Activated CD4-positive, alpha-beta memory T cell treated with anti-CD3 and anti-CD28 coated beads, Interleukin-2, amount 10 ng/mL, durations not matched to agents 7 days and 5 days (primary cell): Measurements from ENCODE around the gene DNAAF5. TPM values are rescaled to one million over a fixed set of nuclear protein-coding genes. Genes with fewer than 3 reads are reported as not detected.
A peak's percentile ranks its signal among the peaks of the same experiment; 100 is the strongest.
"Not testable (repeated sequence)": the region's sequence is repeated elsewhere in the genome, so short reads cannot be mapped to it uniquely, and the experiment has no call there.

ENCODE experiments used
- CTCF ChIA-PET: fragments of 350-600 bp; sonication (Branson Sonifier 250); formaldehyde crosslinking; loops from one replicate; lab custom pipeline; 2021; ENCODE audit warnings: antibody characterized with exemption, inconsistent platforms; lab: Charles Lee
- POLR2A ChIA-PET: fragments of 350-600 bp; sonication (Branson Sonifier 250); formaldehyde crosslinking; loops from one replicate; lab custom pipeline; 2021; ENCODE audit warnings: antibody characterized with exemption; lab: Charles Lee
- DNase-seq: peaks from one replicate; pipeline ENCODE4 v3.0.0-alpha.2; 2020
- H3K27ac Mint-ChIP-seq: one replicate; pipeline ENCODE4 v1.8.0; 2021; ENCODE audit warnings: mild to moderate bottlenecking, mixed read lengths
- H3K27me3 Mint-ChIP-seq: one replicate; pipeline ENCODE4 v1.8.0; 2021; ENCODE audit warnings: mixed read lengths
- H3K36me3 Mint-ChIP-seq: one replicate; pipeline ENCODE4 v1.8.0; 2021; ENCODE audit warnings: low read depth, mixed read lengths
- H3K4me1 Mint-ChIP-seq: one replicate; pipeline ENCODE4 v1.8.0; 2021; ENCODE audit warnings: mixed read lengths
- H3K4me3 Mint-ChIP-seq: one replicate; pipeline ENCODE4 v1.8.0; 2021; ENCODE audit warnings: mild to moderate bottlenecking, mixed read lengths
- H3K9me3 Mint-ChIP-seq: one replicate; pipeline ENCODE4 v1.8.0; 2021; ENCODE audit warnings: mixed read lengths
- total RNA-seq, 2 experiments: library from RNA; stranded (reverse); gene quantifications; one replicate each; pipeline ENCODE4 v1.2.3, GENCODE V29; 2021

DNAAF5 gene
- total RNA-seq, 2 experiments from 2014 or later: 16.8 to 19.7 TPM

DNA sequence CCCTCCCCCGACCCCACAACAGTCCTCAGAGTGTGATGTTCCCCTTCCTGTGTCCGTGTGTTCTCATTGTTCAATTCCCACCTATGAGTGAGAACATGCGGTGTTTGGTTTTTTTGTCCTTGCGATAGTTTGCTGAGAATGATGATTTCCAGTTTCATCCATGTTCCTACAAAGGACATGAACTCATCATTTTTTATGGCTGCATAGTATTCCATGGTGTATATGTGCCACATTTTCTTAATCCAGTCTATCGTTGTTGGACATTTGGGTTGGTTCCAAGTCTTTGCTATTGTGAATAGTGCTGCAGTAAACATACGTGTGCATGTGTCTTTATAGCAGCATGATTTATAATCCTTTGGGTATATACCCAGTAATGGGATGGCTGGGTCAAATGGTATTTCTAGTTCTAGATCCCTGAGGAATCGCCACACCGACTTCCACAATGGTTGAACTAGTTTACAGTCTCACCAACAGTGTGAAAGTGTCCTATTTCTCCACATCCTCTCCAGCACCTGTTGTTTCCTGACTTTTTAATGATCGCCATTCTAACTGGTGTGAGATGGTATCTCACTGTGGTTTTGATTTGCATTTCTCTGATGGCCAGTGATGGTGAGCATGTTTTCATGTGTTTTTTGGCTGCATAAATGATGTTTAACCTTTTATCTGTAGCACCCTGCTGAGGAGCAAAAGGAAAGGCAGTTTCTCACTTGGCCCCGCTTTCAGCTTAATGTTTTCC is 70.1 kb downstream of the DNAAF5 start:
- H3K36me3 Mint-ChIP-seq, H3K27me3 Mint-ChIP-seq, H3K4me3 Mint-ChIP-seq, H3K4me1 Mint-ChIP-seq, DNase-seq, H3K9me3 Mint-ChIP-seq, CTCF ChIA-PET, H3K27ac Mint-ChIP-seq, POLR2A ChIA-PET: not testable (repeated sequence)

DNA sequence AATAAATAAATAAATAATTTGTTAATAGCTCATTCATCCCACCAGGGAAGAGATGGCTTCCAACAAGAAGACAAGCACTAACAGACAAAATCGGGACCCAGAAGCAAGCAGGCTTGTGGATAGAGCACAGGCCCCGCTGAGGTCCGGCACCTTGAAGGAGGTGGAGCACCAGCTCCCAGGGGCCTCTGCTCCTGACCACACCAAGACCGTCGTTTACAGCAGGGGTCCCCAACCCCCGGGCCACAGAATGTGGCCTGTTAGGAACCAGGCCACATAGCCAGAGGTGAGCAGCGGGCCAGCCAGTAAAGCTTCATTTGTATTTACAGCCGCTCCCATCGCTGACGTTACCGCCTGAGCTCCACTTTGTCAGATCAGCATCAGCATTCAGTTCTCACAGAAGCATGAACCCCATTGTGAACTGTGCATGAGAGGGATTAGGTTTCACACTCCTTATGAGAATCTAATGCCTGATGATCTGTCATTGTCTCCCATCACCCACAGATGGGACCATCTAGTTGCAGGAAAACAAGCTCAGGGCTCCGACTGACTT is 72.5 kb downstream of the DNAAF5 start:
- ChIA-PET POLR2A (interaction anchor here (1.2 kb wide), 1 partner anchor 14 kb away, joined by 3 read pairs; no protein-coding TSS in a partner anchor), CTCF (interaction anchor here (1.3 kb wide), 1 partner anchor 9 kb away, joined by 8 read pairs; no protein-coding TSS in a partner anchor)
- peaks cover 3% of the 10 kb centered on the region for H3K27me3 Mint-ChIP-seq
- H3K9me3 Mint-ChIP-seq: no peaks in the 10 kb centered on the region
- H3K4me1 Mint-ChIP-seq: no peaks in the 10 kb centered on the region
- H3K36me3 Mint-ChIP-seq: no peaks in the 10 kb centered on the region
- no peak overlapping the region for H3K27ac Mint-ChIP-seq
- no peak overlapping the region for H3K4me3 Mint-ChIP-seq
- no peak for DNase-seq

DNA sequence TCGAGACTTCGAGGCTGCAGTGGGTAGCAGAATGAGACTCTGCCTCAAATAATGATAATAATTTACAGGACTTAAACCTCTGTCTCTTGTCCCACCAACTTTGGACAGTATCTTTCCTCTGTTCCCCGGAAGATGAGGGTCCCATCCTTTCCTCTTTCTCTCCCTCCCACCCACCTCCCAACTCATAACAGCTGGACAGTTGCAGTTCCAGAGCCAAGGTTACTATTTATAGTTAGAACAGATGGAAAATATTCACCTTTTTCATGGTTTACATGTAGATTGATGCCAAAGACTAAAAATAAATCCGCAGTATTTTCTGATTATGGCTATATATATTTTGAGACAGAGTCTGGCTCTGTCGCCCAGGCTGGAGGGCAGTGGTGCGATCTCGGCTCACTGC is 74.2 kb downstream of the DNAAF5 start:
- peaks cover 2% of the 10 kb centered on the region for H3K9me3 Mint-ChIP-seq
- H3K4me3 Mint-ChIP-seq: no peak overlapping the region
- ChIA-PET POLR2A (no interaction called here), CTCF (interaction anchor here (0.9 kb wide), 1 partner anchor 479 kb away, joined by 3 read pairs; no protein-coding TSS in a partner anchor)
- no peak overlapping the region for H3K27ac Mint-ChIP-seq
- peaks cover 4% of the 10 kb centered on the region for H3K27me3 Mint-ChIP-seq
- no peaks in the 10 kb centered on the region for H3K36me3 Mint-ChIP-seq
- H3K4me1 Mint-ChIP-seq: no peaks in the 10 kb centered on the region
- no peak for DNase-seq

DNA sequence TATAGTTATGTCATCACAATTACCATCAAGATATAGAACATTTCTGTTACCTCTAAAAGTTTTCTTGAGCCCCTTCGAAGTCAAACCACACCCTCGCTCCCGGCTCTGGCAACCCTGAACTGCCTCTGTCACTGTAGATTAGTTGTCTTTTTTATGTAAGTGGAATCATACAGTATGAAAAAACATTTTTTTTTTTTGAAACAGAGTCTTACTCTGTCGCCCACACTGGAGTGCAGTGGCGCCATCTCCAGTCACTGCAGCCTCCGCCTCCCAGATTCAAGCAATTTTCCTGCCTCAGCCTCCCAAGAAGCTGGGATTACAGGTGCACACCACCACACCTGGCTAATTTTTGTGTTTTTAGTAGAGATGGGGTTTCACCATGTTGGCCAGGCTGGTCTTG is 74.9 kb downstream of the DNAAF5 start:
- DNase-seq, H3K4me3 Mint-ChIP-seq, H3K27ac Mint-ChIP-seq, H3K36me3 Mint-ChIP-seq, CTCF ChIA-PET, POLR2A ChIA-PET, H3K4me1 Mint-ChIP-seq, H3K27me3 Mint-ChIP-seq, H3K9me3 Mint-ChIP-seq: not testable (repeated sequence)

DNA sequence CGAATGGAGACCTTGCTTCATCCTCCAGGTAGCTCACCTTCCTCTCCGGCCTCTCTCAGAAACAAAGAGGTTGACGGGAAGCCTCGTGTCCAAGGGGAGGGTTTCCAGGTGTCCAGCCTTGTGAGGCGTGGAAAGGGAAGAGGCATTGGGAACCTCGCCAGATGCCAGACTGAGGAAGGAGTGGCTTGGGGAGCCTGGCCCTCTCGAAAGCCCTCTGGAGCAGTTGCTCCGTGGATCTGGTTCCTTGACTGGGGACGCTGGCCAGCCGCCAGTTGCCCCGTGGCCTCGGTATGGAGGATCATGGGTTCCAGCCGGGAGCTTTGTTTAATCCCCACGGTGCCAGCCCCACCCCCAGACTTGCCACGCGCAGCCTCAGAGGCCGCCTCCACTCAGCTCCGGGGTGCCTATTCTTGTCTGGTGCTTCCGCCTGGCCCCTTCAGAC is 75.5 kb downstream of the DNAAF5 start:
- peaks cover 4% of the 10 kb centered on the region for H3K27me3 Mint-ChIP-seq
- no peaks in the 10 kb centered on the region for H3K4me1 Mint-ChIP-seq
- peaks cover 2% of the 10 kb centered on the region for H3K9me3 Mint-ChIP-seq
- ChIA-PET POLR2A (no interaction called here), CTCF (no interaction called here)
- no peaks in the 10 kb centered on the region for H3K36me3 Mint-ChIP-seq
- H3K4me3 Mint-ChIP-seq: no peak overlapping the region
- no peak for DNase-seq
- H3K27ac Mint-ChIP-seq: no peak overlapping the region

DNA sequence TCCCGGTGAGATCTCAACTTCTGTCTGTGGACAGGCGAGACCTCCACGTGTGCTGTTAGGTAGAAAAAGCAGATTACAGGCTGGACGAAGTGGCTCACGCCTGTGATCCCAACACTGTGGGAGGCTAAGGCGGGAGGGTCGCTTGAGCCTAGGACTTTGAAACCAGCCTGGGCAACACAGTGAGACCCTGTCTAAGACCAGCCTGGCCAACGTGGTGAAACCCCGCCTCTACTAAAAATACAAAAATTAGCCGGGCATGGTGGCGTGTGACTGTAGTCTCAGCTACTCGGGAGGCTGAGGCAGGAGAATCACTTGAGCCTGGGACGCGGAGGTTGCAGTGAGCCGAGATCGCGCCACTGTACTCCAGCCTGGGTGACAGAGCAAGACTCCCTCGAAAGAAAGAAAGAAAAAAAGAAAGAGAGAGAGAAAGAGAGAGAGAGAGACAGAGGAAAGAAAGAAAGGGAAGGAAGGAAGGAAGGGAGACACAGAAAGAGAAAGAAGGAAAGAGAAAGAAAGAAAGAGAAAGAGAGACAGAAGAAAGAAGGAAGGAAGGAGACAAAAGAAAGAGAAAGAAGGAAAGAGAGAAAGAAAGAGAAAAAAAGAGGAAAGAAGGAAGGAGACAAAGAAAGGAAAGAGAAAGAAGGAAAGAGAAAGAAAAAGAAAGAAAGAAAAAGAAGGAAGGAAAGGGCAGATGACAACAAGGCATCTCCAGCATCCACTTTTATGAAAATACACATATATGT is 76.2 kb downstream of the DNAAF5 start:
- no peak overlapping the region for H3K4me3 Mint-ChIP-seq
- ChIA-PET POLR2A (no interaction called here), CTCF (no interaction called here)
- DNase-seq: no peak
- no peaks in the 10 kb centered on the region for H3K36me3 Mint-ChIP-seq
- H3K27ac Mint-ChIP-seq: no peak overlapping the region
- no peaks in the 10 kb centered on the region for H3K4me1 Mint-ChIP-seq
- peaks cover 4% of the 10 kb centered on the region for H3K27me3 Mint-ChIP-seq
- peaks cover 3% of the 10 kb centered on the region for H3K9me3 Mint-ChIP-seq

DNA sequence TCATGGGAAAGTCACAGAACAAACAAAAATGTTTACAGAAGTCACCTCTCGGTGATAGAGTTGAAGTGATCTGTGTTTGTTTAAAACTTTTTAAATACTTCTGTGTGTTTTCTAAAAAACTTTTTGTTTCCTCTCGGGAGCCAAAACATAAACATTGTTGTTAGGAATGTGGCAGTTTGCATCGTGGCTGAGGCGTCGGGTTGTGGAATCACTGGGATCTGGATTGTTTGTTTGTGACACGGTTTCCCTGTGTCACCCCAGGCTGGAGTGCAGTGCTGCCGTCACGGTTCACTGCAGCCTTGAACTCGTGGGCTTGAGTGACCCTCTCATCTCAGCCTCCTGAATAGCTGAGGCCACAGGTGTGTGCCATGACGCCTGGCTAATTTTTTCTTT is 76.7 kb downstream of the DNAAF5 start:
- Mint-ChIP-seq H3K9me3 (peaks cover 5% of the 10 kb centered on the region), H3K27ac (no peak overlapping the region), H3K36me3 (no peaks in the 10 kb centered on the region), H3K4me1 (no peaks in the 10 kb centered on the region), H3K27me3 (peaks cover 7% of the 10 kb centered on the region), H3K4me3 (no peak overlapping the region)
- ChIA-PET CTCF (no interaction called here), POLR2A (no interaction called here)
- no peak for DNase-seq

DNA sequence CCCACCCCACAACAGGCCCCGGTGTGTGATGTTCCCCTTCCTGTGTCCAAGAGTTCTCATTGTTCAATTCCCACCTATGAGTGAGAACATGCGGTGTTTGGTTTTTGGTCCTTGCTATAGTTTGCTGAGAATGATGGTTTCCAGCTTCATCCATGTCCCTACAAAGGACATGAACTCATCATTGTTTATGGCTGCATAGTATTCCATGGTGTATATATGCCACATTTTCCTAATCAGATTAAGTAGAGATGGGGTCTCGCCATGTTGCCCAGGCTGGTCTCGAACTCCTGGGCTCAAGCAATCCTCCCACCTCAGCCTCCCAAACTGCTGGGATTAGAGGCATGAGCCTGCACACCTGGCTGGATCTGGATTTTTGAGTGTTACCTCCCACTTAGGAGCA is 77.3 kb downstream of the DNAAF5 start:
- H3K27me3 Mint-ChIP-seq, DNase-seq, H3K4me3 Mint-ChIP-seq, POLR2A ChIA-PET, H3K36me3 Mint-ChIP-seq, H3K4me1 Mint-ChIP-seq, H3K9me3 Mint-ChIP-seq, CTCF ChIA-PET, H3K27ac Mint-ChIP-seq: not testable (repeated sequence)

DNA sequence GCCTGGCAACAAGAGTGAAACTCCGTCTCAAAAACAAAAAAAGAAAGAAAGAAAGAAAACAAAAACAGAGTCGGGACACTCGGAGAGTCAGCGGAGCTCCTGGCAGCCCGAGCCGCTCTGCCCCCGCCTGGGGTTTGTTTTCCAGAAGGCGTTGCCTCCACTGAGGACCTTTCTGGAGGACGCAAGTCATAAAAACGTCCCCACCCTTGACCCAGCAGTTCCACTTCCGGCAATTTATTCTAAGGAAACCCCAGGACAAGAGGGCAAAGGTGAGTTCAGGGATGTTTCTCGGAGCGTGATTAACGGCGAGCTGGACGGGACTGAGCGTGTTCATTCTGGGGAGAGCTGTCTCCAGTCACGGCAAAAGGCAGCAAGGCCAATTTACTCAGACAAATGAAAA is 78.8 kb downstream of the DNAAF5 start:
- Mint-ChIP-seq H3K27me3 (peaks cover 16% of the 10 kb centered on the region), H3K4me1 (no peaks in the 10 kb centered on the region), H3K4me3 (no peak overlapping the region), H3K9me3 (peaks cover 5% of the 10 kb centered on the region), H3K36me3 (no peaks in the 10 kb centered on the region), H3K27ac (no peak overlapping the region)
- ChIA-PET CTCF (interaction anchor here (0.7 kb wide), 1 partner anchor 11 kb away, joined by 3 read pairs; no protein-coding TSS in a partner anchor), POLR2A (no interaction called here)
- no peak for DNase-seq

DNA sequence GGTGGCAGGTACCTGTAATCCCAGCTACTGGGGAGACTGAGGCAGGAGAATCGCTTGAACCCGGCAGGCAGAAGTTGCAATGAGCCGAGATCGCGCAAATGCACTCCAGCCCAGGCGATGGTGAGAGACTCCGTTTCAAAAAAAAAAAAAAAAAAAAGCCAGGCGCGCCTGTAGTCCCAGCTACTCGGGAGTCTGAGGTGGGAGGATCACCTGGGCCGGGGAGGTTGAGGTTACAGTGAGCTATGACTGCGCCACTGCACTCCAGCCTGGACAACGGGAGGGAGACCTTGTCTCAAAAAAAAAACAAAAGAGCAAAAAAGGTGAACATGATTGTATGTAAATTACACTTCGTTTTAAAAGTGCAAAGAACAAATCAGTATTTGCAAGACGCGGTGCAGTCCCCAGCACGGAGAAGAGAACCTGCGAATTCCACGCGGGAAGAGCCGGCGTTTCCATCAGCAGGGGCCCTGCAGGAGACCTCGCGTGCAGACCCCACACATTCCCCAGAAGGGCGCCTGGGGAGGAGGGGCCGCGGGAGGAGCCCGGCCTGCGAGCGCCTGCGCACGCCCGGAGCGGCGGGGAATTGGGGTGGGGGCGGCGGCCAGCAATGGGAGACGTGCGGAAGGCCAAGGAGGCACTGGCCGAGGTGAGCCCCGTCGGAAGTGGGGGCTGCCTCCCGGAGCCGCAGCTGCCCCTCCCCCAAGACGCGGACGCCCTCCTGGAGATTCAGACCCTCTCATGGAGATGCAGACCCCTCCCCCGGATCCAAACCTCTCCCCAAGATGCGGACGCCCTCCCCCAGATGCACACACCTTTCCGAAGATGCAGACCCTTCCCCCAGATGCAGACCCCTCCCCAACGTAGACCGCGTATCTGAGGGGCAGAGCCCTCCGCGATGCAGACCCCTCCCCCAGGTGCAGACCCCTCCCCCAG is 89.1 kb downstream of the DNAAF5 start:
- POLR2A ChIA-PET: interaction anchor here (0.9 to 2.8 kb wide), 7 partner anchors 11 to 108 kb away, joined by 3 to 41 read pairs (median 8); partner anchors contain the start of genes GET4 and SUN1
- Mint-ChIP-seq H3K9me3 (no peaks in the 10 kb centered on the region), H3K4me3 (peak overlapping the region; percentile 71), H3K27me3 (peaks cover 29% of the 10 kb centered on the region), H3K36me3 (peaks cover 16% of the 10 kb centered on the region), H3K4me1 (peaks cover 51% of the 10 kb centered on the region), H3K27ac (peak overlapping the region; percentile 42)
- peak; percentile 37 for DNase-seq
- CTCF ChIA-PET: interaction anchor here (0.6 to 1.5 kb wide), 5 partner anchors 10 to 510 kb away, joined by 3 to 4 read pairs (median 3); partner anchors contain the start of genes GET4 and SUN1

DNA sequence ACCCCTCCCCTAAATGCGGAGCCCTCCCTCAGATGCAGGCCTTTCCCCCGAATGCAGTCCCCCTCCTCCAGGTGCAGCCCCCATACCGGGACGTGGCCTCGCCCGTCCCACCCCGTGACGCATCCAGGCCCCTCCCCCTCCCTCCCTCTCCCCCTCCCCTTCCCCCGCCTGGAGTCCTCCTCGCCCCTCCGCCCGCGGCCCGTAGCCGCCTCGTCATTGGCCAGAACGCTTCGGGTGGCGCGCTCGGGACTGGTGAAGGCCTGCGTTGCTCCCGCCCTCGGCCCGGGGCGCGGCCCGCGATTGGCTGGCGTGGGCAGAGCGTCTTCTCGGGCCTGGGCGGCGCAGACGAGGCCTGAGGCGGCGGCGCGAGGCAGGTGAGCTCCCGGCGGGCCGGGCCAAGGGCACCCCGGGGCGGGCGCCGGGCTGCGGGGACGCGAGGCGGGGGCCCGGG is 89.8 kb downstream of the DNAAF5 start:
- H3K9me3 Mint-ChIP-seq: no peaks in the 10 kb centered on the region
- ChIA-PET CTCF (interaction anchor here (0.8 to 3.3 kb wide), 8 partner anchors 11 to 198 kb away, joined by 3 to 16 read pairs (median 4); partner anchors contain the start of genes GET4 and SUN1), POLR2A (interaction anchor here (1.0 to 2.8 kb wide), 7 partner anchors 11 to 107 kb away, joined by 3 to 41 read pairs (median 8); partner anchors contain the start of genes GET4 and SUN1)
- DNase-seq: peak; percentile 97
- peaks cover 54% of the 10 kb centered on the region for H3K4me1 Mint-ChIP-seq
- no peak overlapping the region for H3K27ac Mint-ChIP-seq
- H3K36me3 Mint-ChIP-seq: peaks cover 20% of the 10 kb centered on the region
- peaks cover 26% of the 10 kb centered on the region for H3K27me3 Mint-ChIP-seq
- H3K4me3 Mint-ChIP-seq: peak overlapping the region; percentile 71
